LNCAP (cell line): ENCODE data around the gene SLC27A5.

Experiments used
- CTCF ChIP-seq: fragments of 450-650 bp; IDR thresholded peaks from 2 replicates; pipeline ENCODE4 v1.5.1; 2017; ENCODE audit warnings: mild to moderate bottlenecking

Gene SLC27A5

GRCh38 chr19:58511353-58512208 lies at the start of gene SLC27A5:
Gene SLC27A5 (minus strand): TSS chr19:58511992. CDS start chr19:58511955, 37 bp downstream.
- no peak for TF ChIP-seq CTCF

DNA sequence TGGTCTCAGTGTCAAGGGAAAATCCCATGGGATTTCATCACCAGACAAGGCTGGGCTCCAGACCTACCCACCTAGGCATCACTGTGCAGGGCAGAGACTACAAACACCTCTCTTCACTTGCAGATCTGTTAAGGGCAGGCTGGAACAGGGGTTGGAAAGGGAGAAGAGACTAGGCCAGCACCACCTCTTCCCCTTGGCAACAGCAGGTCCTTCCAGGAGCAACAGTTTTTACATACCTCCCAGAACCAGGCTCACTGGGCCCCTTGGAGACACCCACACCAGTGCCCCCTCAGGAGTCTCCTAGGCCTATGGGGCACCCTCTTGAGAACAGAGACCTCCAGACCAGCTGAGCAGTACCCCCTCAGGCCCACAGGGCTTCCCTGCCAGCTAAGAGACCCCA lies 49.1 kb upstream of the SLC27A5 start:
- TF ChIP-seq CTCF, result no peak

- TF ChIP-seq CTCF, result no peak
Observed at GRCh38 chr19:58560007-58560887, 48.5 kb upstream of the SLC27A5 start.

DNA sequence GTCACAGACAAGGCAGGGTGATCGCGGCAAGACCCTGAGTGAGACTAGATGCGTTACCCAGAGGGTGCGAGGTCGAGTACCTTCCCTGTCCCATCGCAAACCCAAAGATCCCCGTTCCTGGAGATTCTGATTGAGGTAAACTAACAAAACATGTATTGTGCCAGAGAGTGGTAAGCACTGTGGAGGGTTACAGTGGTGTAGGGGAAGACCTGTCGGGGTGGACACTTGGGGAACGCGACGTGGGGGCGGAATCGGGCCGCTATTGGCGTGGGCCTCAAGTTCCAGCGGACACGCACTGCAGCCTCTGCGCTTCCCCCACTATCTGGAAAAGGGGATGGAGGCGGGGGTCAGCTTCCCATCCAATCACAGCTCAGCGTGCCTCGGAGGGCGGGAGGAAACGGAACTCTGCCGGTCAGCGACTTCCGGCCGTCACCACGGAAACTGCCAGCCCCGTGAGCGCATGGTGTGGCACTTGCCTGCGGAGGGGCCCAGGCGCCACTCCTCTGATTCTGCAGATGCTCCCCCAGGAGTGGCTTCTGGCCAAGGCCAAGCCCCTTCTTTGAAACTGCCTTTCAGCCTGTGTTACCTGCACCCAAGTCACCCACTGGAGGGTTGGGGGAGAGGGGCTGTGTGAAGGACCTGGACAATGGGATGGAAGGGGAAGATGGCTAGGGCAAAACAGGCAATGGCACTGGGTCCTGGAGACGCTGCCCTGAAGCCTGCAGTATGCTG lies 47.6 kb upstream of the SLC27A5 start:
- TF ChIP-seq CTCF, result no peak

GRCh38 chr19:58558623-58559274 lies 47.0 kb upstream of the SLC27A5 start:
- no peak for TF ChIP-seq CTCF

DNA sequence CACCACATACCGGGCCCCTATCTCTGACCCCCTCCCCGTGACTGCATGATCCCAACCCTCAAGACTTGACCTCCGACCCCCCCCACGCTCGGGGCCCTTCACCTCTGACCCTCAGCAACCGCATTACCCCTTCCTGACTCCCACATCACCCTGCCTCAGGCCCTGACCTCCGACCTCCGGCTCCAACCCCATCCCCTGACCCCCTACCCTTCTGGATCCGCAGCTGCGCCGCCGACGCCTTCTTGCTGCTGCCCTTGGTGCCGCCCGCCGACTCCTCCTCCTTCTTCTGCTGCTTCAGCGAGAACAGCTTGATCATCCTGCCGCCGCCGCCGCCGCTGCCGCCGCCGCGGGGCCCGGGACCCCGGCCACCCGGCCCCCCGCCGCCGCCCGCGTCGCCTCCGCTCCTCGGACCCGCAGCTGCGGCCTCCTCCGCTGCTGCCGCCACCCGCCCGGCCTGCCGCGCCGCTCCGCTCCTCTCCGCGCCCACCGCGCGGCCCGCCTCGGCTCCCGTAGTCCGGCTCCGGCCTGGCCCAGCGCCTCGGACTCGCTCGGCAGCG lies 46.4 kb upstream of the SLC27A5 start, which contains the start of gene UBE2M:
UBE2M (minus strand) TSS at position 546 of the 557 bp plus-strand sequence; CDS start at position 316, 230 bp downstream.
- TF ChIP-seq CTCF, result no peak
